GM18873 (cell line): ENCODE measurements around the gene PRKCD.

ENCODE experiments used
- ATAC-seq: cut with Tn5 transposase; IDR thresholded peaks from one replicate; pipeline ENCODE4 v1.9.1; 2021; ENCODE audit warnings: mild to moderate bottlenecking, moderate library complexity, moderate number of reproducible peaks; ENCODE audit not compliant: unreplicated experiment, low FRiP score

The PRKCD gene

DNA sequence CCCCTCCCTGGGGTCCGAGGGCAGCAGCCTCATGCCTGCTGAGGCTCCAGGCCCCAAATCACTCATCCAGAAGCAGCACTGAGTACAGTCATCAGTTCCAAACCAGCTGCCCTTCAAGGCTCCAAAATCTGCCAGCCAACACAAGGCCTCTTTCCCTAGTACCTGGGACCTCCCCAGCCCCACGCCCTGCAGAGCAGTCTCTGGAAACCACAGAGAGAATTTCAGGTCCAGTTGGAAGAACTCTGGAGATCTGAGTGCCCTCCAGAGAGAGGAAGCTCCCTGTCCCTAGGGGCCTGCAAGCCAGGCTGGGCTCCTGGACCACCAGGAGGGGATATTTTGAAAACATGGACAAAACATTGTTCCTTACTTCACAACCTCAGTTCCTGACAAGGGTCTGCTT, 68.6 kb downstream of the PRKCD start:
- ATAC-seq, result no peak

- ATAC-seq, result no peak
Observed at GRCh38 chr3:53230041-53230621, 69.1 kb downstream of the PRKCD start.

DNA sequence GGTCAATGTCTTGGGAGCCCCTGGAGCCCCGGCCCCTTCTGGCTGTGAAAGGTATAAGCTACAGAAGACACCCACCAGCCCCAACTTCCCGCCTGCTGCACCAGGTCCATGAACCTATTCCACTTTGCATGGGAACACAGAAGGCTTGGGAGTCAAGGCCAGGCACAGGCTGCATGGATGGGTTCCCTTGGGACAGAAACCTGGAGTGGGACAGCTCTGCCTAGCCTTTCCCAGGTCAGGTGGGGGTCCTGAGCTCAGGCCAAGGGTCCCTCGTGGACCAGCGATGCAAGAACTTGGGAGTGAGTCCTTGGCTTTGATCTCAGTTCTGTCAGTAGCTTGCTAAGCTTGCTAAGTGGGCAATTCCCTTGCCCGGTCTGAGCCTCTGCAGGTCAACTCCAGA, 69.8 kb downstream of the PRKCD start:
- no peak for ATAC-seq

GRCh38 chr3:53231532-53232511, 70.8 kb downstream of the PRKCD start:
- no peak for ATAC-seq

- no peak for ATAC-seq
Observed at GRCh38 chr3:53232641-53233377, 71.8 kb downstream of the PRKCD start.

GRCh38 chr3:53234130-53234840, 73.3 kb downstream of the PRKCD start:
- ATAC-seq, result no peak

DNA sequence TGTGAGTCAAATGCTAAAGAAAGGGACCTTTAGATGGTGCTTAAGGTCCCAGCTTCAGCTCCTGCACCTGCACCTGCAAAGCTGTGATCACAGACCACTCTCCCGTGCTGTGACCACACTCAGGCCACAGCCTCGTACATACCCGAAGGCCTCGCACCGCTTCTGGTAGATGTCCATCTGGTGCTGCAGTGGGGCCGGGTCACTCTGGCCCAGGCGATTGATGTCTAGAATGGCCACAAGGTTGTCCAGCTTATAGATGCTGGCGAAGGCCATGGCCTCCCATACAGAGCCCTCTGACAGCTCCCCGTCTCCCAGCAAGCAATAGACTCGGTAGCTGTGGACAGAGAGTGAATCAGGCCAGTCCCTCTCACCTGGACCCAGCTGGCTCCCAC, 73.8 kb downstream of the PRKCD start:
- ATAC-seq, result no peak

GRCh38 chr3:53235545-53235944, 74.5 kb downstream of the PRKCD start:
- no peak for ATAC-seq

- ATAC-seq, result no peak
Observed at GRCh38 chr3:53236112-53236841, 75.3 kb downstream of the PRKCD start.

GRCh38 chr3:53238051-53238850, 77.2 kb downstream of the PRKCD start:
- no peak for ATAC-seq

- no peak for ATAC-seq
Observed at GRCh38 chr3:53238886-53239285, 77.9 kb downstream of the PRKCD start.

GRCh38 chr3:53239800-53240199, 78.8 kb downstream of the PRKCD start:
- no peak for ATAC-seq

DNA sequence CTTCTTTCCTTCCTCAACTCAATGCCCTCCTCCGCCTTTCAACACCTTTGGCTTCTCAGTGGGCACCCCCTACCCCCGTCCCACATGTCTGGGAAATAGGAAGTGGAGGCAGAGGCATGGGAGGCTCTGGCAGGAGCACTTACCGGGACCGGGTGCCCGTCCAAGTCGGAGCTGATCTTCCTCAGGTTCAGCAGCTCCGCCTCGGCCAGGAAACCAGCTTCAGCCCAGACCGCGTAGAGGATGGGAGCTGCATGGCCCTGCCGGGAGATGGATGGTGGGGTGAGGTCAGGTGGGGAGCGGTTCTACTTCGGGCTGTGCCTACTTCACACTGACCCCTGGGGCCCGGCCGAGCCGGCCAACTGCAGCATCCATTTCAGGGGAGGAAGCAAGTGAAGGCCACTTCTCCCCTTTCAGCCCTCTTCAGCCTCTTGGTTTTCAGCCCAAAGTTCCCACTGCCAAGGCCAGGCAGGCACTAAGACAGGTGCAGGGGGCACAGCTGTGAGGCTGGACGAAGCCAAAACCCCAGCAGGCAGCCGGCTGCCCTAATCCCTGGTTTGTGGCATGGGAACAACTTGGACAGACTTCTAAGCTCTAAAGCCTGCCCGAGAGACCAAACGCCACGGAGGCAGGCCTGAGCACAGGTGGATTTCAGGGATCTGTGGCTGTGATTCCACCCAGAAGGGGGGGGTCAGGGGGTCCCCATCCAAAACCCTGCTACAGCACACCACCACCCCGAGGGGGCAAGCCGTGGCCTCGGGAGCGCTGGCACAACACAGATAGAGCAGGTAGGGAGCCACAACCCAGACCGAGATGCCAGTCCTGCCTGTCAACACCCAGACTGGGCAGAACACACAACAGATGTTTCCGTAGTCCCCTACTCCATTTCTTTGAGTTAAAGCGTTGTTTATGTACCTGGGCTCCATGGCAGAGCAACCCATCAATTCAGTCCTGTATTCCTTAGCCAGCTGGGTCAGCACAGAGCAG, 80.3 kb downstream of the PRKCD start:
- ATAC-seq, result no peak

DNA sequence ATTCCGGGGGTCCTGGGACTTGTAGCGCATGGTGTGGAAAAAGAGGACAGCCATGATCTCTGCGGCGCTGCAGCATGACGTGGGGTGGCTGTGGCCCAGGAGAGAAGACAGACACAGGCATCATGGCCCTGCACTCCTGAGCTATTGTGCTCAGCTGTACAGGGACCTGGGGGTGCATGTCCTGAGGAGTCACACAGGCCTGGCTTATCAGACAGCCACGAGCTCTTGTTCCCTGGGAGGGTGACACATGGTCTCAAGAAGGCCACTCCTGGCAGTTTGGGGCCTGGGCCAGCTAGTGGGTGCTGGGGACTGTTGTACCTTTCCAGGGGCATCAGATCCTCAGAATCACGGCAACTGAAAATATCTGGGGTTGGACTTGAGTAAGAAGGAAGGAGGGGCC, 81.1 kb downstream of the PRKCD start:
- no peak for ATAC-seq
